HepG2 (cell line): ENCODE measurements around the gene P2RX6. TPM values are rescaled to one million over a fixed set of nuclear protein-coding genes. Genes with fewer than 3 reads are reported as not detected.

Experiments used
- ATAC-seq: fragments of 200-7000 bp; cut with Tn5 transposase; 3 replicates; pipeline ENCODE4 v1.9.1; 2020; ENCODE audit warnings: mild to moderate bottlenecking, moderate library complexity
- BruUV-seq: library from RNA; stranded (reverse); fragments of 400-500 nt; replicated peaks from 2 replicates; lab custom pipeline; 2021; lab: Mats Ljungman, UMichigan
- CTCF ChIA-PET: fragments of 300-600 bp; formaldehyde crosslinking; extraction: SDS; loops from one replicate; lab custom pipeline; 2021; ENCODE audit warnings: low total read pairs, inconsistent platforms, low intra/inter-chr PET ratio; lab: Yijun Ruan, JAX
- POLR2A ChIA-PET: fragments of 350-600 bp; sonication (Branson Sonifier 250); formaldehyde crosslinking; loops from one replicate; lab custom pipeline; 2020; ENCODE audit warnings: antibody characterized with exemption, inconsistent platforms; lab: Yijun Ruan, JAX
- DNase-seq: peaks from one replicate; pipeline ENCODE4 v3.0.0-alpha.2; 2015; ENCODE audit warnings: low spot score
- FAIRE-seq: peaks from 3 replicates; lab custom pipeline; 2011; peaks lifted over from hg19 to GRCh38; lab: Jason Lieb, UNC
- H2AFZ ChIP-seq: one replicate; pipeline ENCODE4 v1.6.1; 2011; ENCODE audit warnings: low read length, inconsistent platforms
- H3K27ac ChIP-seq: fragments of 300-600 bp; 3 replicates; pipeline ENCODE4 v1.8.0; 2011; ENCODE audit warnings: mixed run types, mild to moderate bottlenecking, mixed read lengths, low read length, inconsistent platforms; ENCODE audit not compliant: insufficient read depth; ENCODE audit errors: extremely low read length
- H3K27me3 ChIP-seq, 2 experiments: fragments of 200-600 bp in 1 of 2; 2 replicates in 1 of 2; 3 replicates in 1 of 2; pipeline versions ENCODE4 v1.6.0 to v1.8.0; 2011; ENCODE audit warnings: low read length in 2 of 2, mild to moderate bottlenecking in 2 of 2, moderate library complexity in 2 of 2, inconsistent platforms in 1 of 2; ENCODE audit not compliant: insufficient read depth in 2 of 2, control insufficient read depth in 1 of 2
- H3K36me3 ChIP-seq, 2 experiments: fragments of 200-600 bp in 1 of 2; replicated peaks in 1 of 2; 2 replicates in 1 of 2; 3 replicates in 1 of 2; pipeline versions ENCODE4 v1.5.1 to v1.8.0; 2011; ENCODE audit warnings: low read length in 2 of 2, inconsistent platforms in 1 of 2; ENCODE audit not compliant: insufficient read depth in 2 of 2, control insufficient read depth in 1 of 2
- H3K4me1 ChIP-seq: 2 replicates; pipeline ENCODE4 v1.5.1; 2012; ENCODE audit warnings: low read length, inconsistent platforms; ENCODE audit not compliant: insufficient read depth
- H3K4me2 ChIP-seq: 2 replicates; pipeline ENCODE4 v1.6.0; 2011; ENCODE audit warnings: low read depth, low read length, inconsistent platforms
- H3K4me3 ChIP-seq, 3 experiments: fragments of 200-600 bp in 1 of 3; sonication (generic), shearing (Covaris generic) in 1 of 3; replicated peaks in 1 of 3; 2 replicates each; pipeline ENCODE4 v1.5.1; 2011 to 2016; ENCODE audit warnings: low read length in 3 of 3, inconsistent platforms in 2 of 3, low read depth in 2 of 3, mild to moderate bottlenecking in 2 of 3, control low read depth in 1 of 3, mixed read lengths in 1 of 3; ENCODE audit not compliant: insufficient read depth in 1 of 3
- H3K79me2 ChIP-seq: one replicate; pipeline ENCODE4 v1.6.1; 2011; ENCODE audit warnings: low read length, inconsistent platforms; ENCODE audit not compliant: insufficient read depth
- H3K9ac ChIP-seq: 2 replicates; pipeline ENCODE4 v1.6.0; 2011; ENCODE audit warnings: mild to moderate bottlenecking, low read depth, low read length, inconsistent platforms; ENCODE audit not compliant: insufficient read depth
- H3K9me3 ChIP-seq: 2 replicates; pipeline ENCODE4 v1.5.1; 2012; ENCODE audit warnings: mild to moderate bottlenecking, low read length
- H4K20me1 ChIP-seq: 2 replicates; pipeline ENCODE4 v1.6.0; 2011; ENCODE audit warnings: inconsistent platforms, mild to moderate bottlenecking, low read length, moderate library complexity; ENCODE audit not compliant: insufficient read depth
- PAF1 ChIP-seq: IDR thresholded peaks from 2 replicates; pipeline ENCODE4 v1.6.1; 2016; ENCODE audit warnings: missing genetic modification reagents, missing compliant biosample characterization
- ZMAT3 ChIP-seq: sonication (generic); formaldehyde crosslinking; conservative IDR thresholded peaks from 2 replicates; pipeline ENCODE4 v1.7.0; 2021; ENCODE audit warnings: missing genetic modification reagents
- WGBS: methylation state at CpG from one replicate; pipeline ENCODE4 v1.1.6; 2017; ENCODE audit warnings: low lambda C conversion rate; 5-methylcytosine and 5-hydroxymethylcytosine counted together
- in situ Hi-C: cut with HindIII; loops from 2 replicates; pipeline ENCODE4 v1.10.0; 2017; ENCODE audit warnings: low pct_unique_long_range_greater_than_20kb; ENCODE audit not compliant: extremely low pct_ligation_motif_present
- intact Hi-C: fragments of 100-400 bp; cut with micrococcal nuclease; formaldehyde crosslinking; loops from one replicate; pipeline ENCODE4 v1.10.0; 2022; ENCODE audit not compliant: unreplicated experiment
- polyA plus RNA-seq, 8 experiments: library from polyadenylated mRNA; depleted of rRNA in 3 of 8; stranded (reverse) in 7 of 8; unstranded in 1 of 8; fragments of >200 nt; fragmentation: Illumina TruSeq in 4 of 8; extraction: Trizol in 4 of 8; gene quantifications; 2 replicates each; pipeline versions ENCODE4 v1.2.1 to v1.2.3, GENCODE V29; 2011 to 2016; ENCODE audit warnings: low read depth in 4 of 8, missing spikeins in 1 of 8, mixed read lengths in 1 of 8; ENCODE audit not compliant: insufficient read depth in 1 of 8
- total RNA-seq, 5 experiments: library from RNA; depleted of rRNA; stranded (reverse); fragments of >200 nt; fragmentation: Illumina TruSeq; extraction: Trizol; gene quantifications; 2 replicates each; pipeline ENCODE4 v1.2.3, GENCODE V29; 2016; ENCODE audit warnings: low read depth in 1 of 5
- TF ChIP-seq, protein P1 (sequence below): IDR thresholded peaks from 2 replicates; pipeline ENCODE4 v1.6.1; 2012; ENCODE audit warnings: inconsistent platforms
- TF ChIP-seq, protein P2 (sequence below), 2 experiments: sonication (generic) in 1 of 2; formaldehyde crosslinking in 1 of 2; IDR thresholded peaks; 2 replicates each; pipeline versions ENCODE4 v1.5.1 to v1.6.1; 2011 to 2020; ENCODE audit warnings: borderline replicate concordance in 1 of 2, low read depth in 1 of 2, low read length in 1 of 2, mild to moderate bottlenecking in 1 of 2, missing genetic modification reagents in 1 of 2, moderate library complexity in 1 of 2
- TF ChIP-seq, protein P3 (sequence below), 2 experiments: fragments of 450-650 bp in 1 of 2; sonication (generic) in 1 of 2; formaldehyde crosslinking in 1 of 2; IDR thresholded peaks; 2 replicates each; pipeline versions ENCODE4 v1.6.1 to v1.8.0; 2016 to 2022; ENCODE audit warnings: antibody characterized with exemption in 1 of 2, mild to moderate bottlenecking in 1 of 2, missing genetic modification reagents in 1 of 2
- TF ChIP-seq, protein P4 (sequence below): sonication (generic); formaldehyde crosslinking; IDR thresholded peaks from 2 replicates; pipeline ENCODE4 v1.4.0; 2020; ENCODE audit warnings: missing genetic modification reagents
- TF ChIP-seq, protein P5 (sequence below): sonication (generic); formaldehyde crosslinking; conservative IDR thresholded peaks from 2 replicates; pipeline ENCODE4 v1.4.0; 2020; ENCODE audit warnings: missing genetic modification reagents

The P2RX6 gene
- total and polyA plus RNA-seq, 2 of the 13 experiments (the other 11 are each of a cell fraction or from before 2014, with no cell fraction given), result 0.04 to 0.12 TPM

DNA sequence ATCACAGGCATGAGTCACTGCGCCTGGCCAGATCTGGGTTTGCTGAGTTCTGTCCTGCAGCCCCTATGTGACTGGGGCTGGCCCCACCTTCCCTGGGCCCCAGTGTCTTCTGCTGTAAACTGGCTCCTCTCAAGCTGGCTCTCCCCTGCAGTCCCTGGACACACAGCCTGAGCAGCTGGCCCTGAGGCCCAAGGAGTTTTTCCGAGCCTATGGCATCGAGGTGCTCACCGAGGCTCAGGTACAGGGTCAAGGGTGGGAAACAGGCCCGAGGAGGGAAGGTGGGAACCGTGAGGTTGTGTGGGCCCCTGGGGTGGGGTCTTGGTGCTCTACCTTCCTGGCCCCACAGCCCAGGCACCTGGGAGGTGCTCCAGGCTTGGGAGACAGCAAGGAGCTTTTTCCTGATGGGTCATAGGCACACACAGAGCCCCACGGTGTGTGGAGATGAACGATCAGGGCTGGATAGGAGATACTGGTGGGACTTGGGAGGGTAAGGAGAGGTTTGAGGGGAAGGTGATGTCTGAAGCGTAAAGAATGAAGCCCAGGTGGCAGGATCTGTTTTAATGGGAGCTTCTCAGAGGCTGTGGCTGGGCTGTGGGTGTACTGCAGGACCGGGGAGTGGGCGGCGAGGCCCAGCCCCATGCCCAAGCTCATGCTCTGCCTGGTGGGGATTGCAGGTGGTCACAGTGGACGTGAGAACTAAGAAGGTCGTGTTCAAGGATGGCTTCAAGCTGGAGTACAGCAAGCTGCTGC lies 39.2 kb upstream of the P2RX6 start:
- H2AFZ ChIP-seq, result no peak overlapping the region
- no TSS peak for BruUV-seq
- no peak overlapping the region for H3K27ac ChIP-seq
- no peak overlapping the region for H3K9ac ChIP-seq
- intact Hi-C loops, result no loop called here
- no peak overlapping the region for H3K4me3 ChIP-seq
- ATAC-seq (no peak), DNase-seq (no peak), FAIRE-seq (no peak)
- no peaks in the 10 kb centered on the region for H3K27me3 ChIP-seq
- no peaks in the 10 kb centered on the region for H4K20me1 ChIP-seq
- 76% methylated on average over 10 of the region's 14 CpGs for WGBS
- ChIA-PET POLR2A (no interaction called here), CTCF (no interaction called here)
- H3K9me3 ChIP-seq, result 0 out of 2 replicates have a peak, but pooled peaks cover 4% of the 10 kb centered on the region
- H3K79me2 ChIP-seq, result no peaks in the 10 kb centered on the region
- no peaks in the 10 kb centered on the region for H3K36me3 ChIP-seq
- in situ Hi-C loops, result no loop called here
- H3K4me2 ChIP-seq, result no peak overlapping the region
- peaks cover 26% of the 10 kb centered on the region for H3K4me1 ChIP-seq
- TF ChIP-seq, protein P1, sequence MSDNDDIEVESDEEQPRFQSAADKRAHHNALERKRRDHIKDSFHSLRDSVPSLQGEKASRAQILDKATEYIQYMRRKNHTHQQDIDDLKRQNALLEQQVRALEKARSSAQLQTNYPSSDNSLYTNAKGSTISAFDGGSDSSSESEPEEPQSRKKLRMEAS, result no peak
- TF ChIP-seq, protein P2, sequence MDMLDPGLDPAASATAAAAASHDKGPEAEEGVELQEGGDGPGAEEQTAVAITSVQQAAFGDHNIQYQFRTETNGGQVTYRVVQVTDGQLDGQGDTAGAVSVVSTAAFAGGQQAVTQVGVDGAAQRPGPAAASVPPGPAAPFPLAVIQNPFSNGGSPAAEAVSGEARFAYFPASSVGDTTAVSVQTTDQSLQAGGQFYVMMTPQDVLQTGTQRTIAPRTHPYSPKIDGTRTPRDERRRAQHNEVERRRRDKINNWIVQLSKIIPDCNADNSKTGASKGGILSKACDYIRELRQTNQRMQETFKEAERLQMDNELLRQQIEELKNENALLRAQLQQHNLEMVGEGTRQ (IDR thresholded peaks at IDR 0.05; ENCODE audit: low read depth, low read length), result no peak
- TF ChIP-seq, protein P2 (CRISPR knock-in tag; IDR thresholded peaks at IDR 0.05; ENCODE audit: borderline replicate concordance), result no peak
- TF ChIP-seq, protein P3, sequence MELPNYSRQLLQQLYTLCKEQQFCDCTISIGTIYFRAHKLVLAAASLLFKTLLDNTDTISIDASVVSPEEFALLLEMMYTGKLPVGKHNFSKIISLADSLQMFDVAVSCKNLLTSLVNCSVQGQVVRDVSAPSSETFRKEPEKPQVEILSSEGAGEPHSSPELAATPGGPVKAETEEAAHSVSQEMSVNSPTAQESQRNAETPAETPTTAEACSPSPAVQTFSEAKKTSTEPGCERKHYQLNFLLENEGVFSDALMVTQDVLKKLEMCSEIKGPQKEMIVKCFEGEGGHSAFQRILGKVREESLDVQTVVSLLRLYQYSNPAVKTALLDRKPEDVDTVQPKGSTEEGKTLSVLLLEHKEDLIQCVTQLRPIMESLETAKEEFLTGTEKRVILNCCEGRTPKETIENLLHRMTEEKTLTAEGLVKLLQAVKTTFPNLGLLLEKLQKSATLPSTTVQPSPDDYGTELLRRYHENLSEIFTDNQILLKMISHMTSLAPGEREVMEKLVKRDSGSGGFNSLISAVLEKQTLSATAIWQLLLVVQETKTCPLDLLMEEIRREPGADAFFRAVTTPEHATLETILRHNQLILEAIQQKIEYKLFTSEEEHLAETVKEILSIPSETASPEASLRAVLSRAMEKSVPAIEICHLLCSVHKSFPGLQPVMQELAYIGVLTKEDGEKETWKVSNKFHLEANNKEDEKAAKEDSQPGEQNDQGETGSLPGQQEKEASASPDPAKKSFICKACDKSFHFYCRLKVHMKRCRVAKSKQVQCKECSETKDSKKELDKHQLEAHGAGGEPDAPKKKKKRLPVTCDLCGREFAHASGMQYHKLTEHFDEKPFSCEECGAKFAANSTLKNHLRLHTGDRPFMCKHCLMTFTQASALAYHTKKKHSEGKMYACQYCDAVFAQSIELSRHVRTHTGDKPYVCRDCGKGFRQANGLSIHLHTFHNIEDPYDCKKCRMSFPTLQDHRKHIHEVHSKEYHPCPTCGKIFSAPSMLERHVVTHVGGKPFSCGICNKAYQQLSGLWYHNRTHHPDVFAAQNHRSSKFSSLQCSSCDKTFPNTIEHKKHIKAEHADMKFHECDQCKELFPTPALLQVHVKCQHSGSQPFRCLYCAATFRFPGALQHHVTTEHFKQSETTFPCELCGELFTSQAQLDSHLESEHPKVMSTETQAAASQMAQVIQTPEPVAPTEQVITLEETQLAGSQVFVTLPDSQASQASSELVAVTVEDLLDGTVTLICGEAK (IDR thresholded peaks at IDR 0.05), result no peak
- TF ChIP-seq, protein P3 (CRISPR knock-in tag; IDR thresholded peaks at IDR 0.05), result no peak
- TF ChIP-seq, protein P4, sequence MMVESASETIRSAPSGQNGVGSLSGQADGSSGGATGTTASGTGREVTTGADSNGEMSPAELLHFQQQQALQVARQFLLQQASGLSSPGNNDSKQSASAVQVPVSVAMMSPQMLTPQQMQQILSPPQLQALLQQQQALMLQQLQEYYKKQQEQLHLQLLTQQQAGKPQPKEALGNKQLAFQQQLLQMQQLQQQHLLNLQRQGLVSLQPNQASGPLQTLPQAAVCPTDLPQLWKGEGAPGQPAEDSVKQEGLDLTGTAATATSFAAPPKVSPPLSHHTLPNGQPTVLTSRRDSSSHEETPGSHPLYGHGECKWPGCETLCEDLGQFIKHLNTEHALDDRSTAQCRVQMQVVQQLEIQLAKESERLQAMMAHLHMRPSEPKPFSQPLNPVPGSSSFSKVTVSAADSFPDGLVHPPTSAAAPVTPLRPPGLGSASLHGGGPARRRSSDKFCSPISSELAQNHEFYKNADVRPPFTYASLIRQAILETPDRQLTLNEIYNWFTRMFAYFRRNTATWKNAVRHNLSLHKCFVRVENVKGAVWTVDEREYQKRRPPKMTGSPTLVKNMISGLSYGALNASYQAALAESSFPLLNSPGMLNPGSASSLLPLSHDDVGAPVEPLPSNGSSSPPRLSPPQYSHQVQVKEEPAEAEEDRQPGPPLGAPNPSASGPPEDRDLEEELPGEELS (CRISPR knock-in tag), result no peak
- TF ChIP-seq, protein P5, sequence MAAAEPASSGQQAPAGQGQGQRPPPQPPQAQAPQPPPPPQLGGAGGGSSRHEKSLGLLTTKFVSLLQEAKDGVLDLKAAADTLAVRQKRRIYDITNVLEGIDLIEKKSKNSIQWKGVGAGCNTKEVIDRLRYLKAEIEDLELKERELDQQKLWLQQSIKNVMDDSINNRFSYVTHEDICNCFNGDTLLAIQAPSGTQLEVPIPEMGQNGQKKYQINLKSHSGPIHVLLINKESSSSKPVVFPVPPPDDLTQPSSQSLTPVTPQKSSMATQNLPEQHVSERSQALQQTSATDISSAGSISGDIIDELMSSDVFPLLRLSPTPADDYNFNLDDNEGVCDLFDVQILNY, result no peak
- no peak for TF ChIP-seq ZMAT3 (CRISPR knock-in tag)
- no peak for TF ChIP-seq PAF1 (CRISPR knock-in tag)
